Right ventricle myocardium inferior (tissue), 1 donor: ENCODE data around the gene CAPN5. TPM values are rescaled to one million over a fixed set of nuclear protein-coding genes. Genes with fewer than 3 reads are reported as not detected.

Experiments
- ATAC-seq: fragments of 200-7000 bp; cut with Tn5 transposase; one replicate; pipeline ENCODE4 v1.9.1; 2020; ENCODE audit warnings: mild to moderate bottlenecking, moderate library complexity
- DNase-seq: peaks from one replicate; pipeline ENCODE4 v3.0.0; 2021; ENCODE audit errors: missing footprints
- intact Hi-C: fragments of 100-400 bp; cut with DNase I; formaldehyde crosslinking; loops from one replicate; pipeline ENCODE4 v1.11.0; 2022
- total RNA-seq: library from RNA; stranded (reverse); fragmentation: NEBNext Ultra II Directional; extraction: Animal tissue kit (Norgen Biotek cat#: 25700); gene quantifications from one replicate; pipeline ENCODE4 v1.2.1, GENCODE V29; 2021
- donor health status: DM: no; HTN: yes; CAD: no; lungs with severe emphysema.

CAPN5 gene
- total RNA-seq, 1 donor from 2014 or later, result 3.7 TPM

- no peak for ATAC-seq
- no peak for DNase-seq
- intact Hi-C loops, result no loop called here
Observed at GRCh38 chr11:77136074-77136473, 69.3 kb downstream of the CAPN5 start.

- ATAC-seq (no peak), DNase-seq (no peak)
- intact Hi-C loops, result no loop called here
Observed at GRCh38 chr11:77136784-77137420, 70.1 kb downstream of the CAPN5 start.

GRCh38 chr11:77137421-77137820 is 70.7 kb downstream of the CAPN5 start:
- no peak for DNase-seq
- intact Hi-C loops, result no loop called here
- no peak for ATAC-seq

GRCh38 chr11:77138106-77138649 is 71.4 kb downstream of the CAPN5 start:
- DNase-seq, result no peak
- no peak for ATAC-seq
- intact Hi-C loops, result no loop called here

GRCh38 chr11:77139201-77139600 is 72.4 kb downstream of the CAPN5 start:
- ATAC-seq (no peak), DNase-seq (peak; percentile 42)
- intact Hi-C loops, result no loop called here

- no peak for DNase-seq
- intact Hi-C loops, result no loop called here
- peak; percentile 81 for ATAC-seq
Observed at GRCh38 chr11:77140231-77140851, 73.6 kb downstream of the CAPN5 start.

GRCh38 chr11:77141034-77141433 is 74.3 kb downstream of the CAPN5 start:
- no peak for ATAC-seq

GRCh38 chr11:77141475-77141874 is 74.7 kb downstream of the CAPN5 start:
- no peak for ATAC-seq
- intact Hi-C loops, result no loop called here
- no peak for DNase-seq

More at GRCh38 chr11:77141034-77141433, 74.3 kb downstream of the CAPN5 start:
- DNase-seq, result no peak
- intact Hi-C loops, result no loop called here

GRCh38 chr11:77142091-77142975 is 75.6 kb downstream of the CAPN5 start:
- intact Hi-C loops, result no loop called here
- DNase-seq (no peak), ATAC-seq (no peak)

- ATAC-seq (no peak), DNase-seq (no peak)
- intact Hi-C loops, result no loop called here
Observed at GRCh38 chr11:77143405-77144020, 76.7 kb downstream of the CAPN5 start.

GRCh38 chr11:77144196-77144856 is 77.6 kb downstream of the CAPN5 start:
- intact Hi-C loops, result no loop called here
- ATAC-seq (no peak), DNase-seq (no peak)

- intact Hi-C loops, result no loop called here
- no peak for ATAC-seq
- no peak for DNase-seq
Observed at GRCh38 chr11:77144857-77145428, 78.2 kb downstream of the CAPN5 start.

GRCh38 chr11:77146261-77147035 is 79.7 kb downstream of the CAPN5 start:
- intact Hi-C loops, result no loop called here
- DNase-seq, result no peak
- no peak for ATAC-seq

- intact Hi-C loops, result no loop called here
- no peak for ATAC-seq
- no peak for DNase-seq
Observed at GRCh38 chr11:77147036-77147315, 80.2 kb downstream of the CAPN5 start.

- DNase-seq (no peak), ATAC-seq (peak; percentile 19)
- intact Hi-C loops, result no loop called here
Observed at GRCh38 chr11:77147668-77148321, 81.0 kb downstream of the CAPN5 start.

- intact Hi-C loops, result no loop called here
- no peak for ATAC-seq
Observed at GRCh38 chr11:77148963-77149715, 82.4 kb downstream of the CAPN5 start.

More at GRCh38 chr11:77148963-77149715, 82.4 kb downstream of the CAPN5 start:
- no peak for DNase-seq
